ENCODE results near the gene EGF. TPM values are rescaled to one million over a fixed set of nuclear protein-coding genes. Genes with fewer than 3 reads are reported as not detected.
"Not testable (repeated sequence)": the region's sequence is repeated elsewhere in the genome, so short reads cannot be mapped to it uniquely, and the experiment has no call there.

The EGF gene
- total and polyA plus RNA-seq, 3 experiments from 2014 or later = not detected

GRCh38 chr4:109925396-109925795, 12.7 kb downstream of the EGF start:
- Histone ChIP-seq H3K36me3 (ENCODE audit: insufficient read depth, low read length) (no peaks in the 10 kb centered on the region), H3K4me1 (ENCODE audit: insufficient read depth, low read length) (no peaks in the 10 kb centered on the region), H3K4me3 (ENCODE audit: low read length) (no peak overlapping the region), H3K9me3 (ENCODE audit: low read length) (no peaks in the 10 kb centered on the region), H3K27me3 (ENCODE audit: insufficient read depth, low read length, poor library complexity, severe bottlenecking) (no peaks in the 10 kb centered on the region), H3K27ac (ENCODE audit: low read depth, low read length) (no peak overlapping the region)
- no peaks in the 10 kb centered on the region for H3K9me3 Mint-ChIP-seq
- H3K27me3 Mint-ChIP-seq = peaks cover 0 to 6% of the 10 kb centered on the region in 2 donors
- ChIA-PET POLR2A (no interaction called here), CTCF (no interaction called here)
- peaks cover 1 to 7% (median 6%) of the 10 kb centered on the region in 3 donors for H3K4me1 Mint-ChIP-seq
- H3K36me3 Mint-ChIP-seq = no peaks in the 10 kb centered on the region
- DNase-seq = no peak
- no peak overlapping the region for H3K27ac Mint-ChIP-seq
- H3K4me3 Mint-ChIP-seq = no peak overlapping the region

DNA sequence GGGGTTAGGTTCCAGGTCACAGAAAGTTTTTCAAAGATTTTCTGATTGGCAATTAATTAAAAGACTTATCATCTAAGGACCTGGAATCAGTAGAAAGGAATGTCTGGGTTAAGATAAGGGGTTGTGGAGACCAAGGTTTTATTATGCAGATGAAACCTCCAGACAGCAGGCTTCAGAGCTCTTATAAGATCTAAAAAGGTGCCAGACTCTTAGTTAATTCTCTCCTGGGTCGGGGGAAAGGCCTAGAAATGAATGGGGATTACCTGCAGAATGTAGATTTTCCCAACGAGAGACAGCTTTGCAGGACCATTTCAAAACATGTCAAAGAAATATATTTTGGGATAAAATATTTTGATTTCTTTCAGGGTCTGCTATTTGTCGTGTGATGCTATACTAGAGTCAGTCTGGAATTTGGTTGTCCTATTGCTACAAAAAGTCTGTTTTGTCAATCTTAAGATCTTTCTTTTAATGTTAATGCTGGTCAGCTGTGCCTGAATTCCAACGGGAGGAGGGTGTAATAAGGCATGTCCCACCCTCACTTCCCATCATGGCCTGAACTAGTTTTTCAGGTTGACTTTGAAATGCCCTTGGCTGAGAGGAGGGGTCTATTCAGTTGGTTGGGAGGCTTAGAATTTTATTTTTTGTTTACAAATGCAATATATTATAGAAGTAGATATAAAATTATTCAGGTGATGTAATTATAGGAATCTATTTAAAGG, 15.8 kb downstream of the EGF start:
- POLR2A ChIA-PET = no interaction called here
- H3K4me3 Mint-ChIP-seq = no peak overlapping the region
- H3K27ac Mint-ChIP-seq = peak overlapping the region in 1 of 8 donors; percentile 85
- peaks cover 1 to 7% (median 6%) of the 10 kb centered on the region in 3 donors for H3K4me1 Mint-ChIP-seq
- Histone ChIP-seq H3K4me1 (ENCODE audit: insufficient read depth, low read length) (no peaks in the 10 kb centered on the region), H3K27me3 (ENCODE audit: insufficient read depth, low read length, poor library complexity, severe bottlenecking) (no peaks in the 10 kb centered on the region), H3K9me3 (ENCODE audit: low read length) (no peaks in the 10 kb centered on the region), H3K27ac (ENCODE audit: low read depth, low read length) (no peak overlapping the region), H3K36me3 (ENCODE audit: insufficient read depth, low read length) (no peaks in the 10 kb centered on the region), H3K4me3 (ENCODE audit: low read length) (no peak overlapping the region)
- no peaks in the 10 kb centered on the region for H3K9me3 Mint-ChIP-seq
- no peak for DNase-seq
- no peaks in the 10 kb centered on the region for H3K36me3 Mint-ChIP-seq
- peaks cover 0 to 6% of the 10 kb centered on the region in 2 donors for H3K27me3 Mint-ChIP-seq
- CTCF ChIA-PET = no interaction called here

DNA sequence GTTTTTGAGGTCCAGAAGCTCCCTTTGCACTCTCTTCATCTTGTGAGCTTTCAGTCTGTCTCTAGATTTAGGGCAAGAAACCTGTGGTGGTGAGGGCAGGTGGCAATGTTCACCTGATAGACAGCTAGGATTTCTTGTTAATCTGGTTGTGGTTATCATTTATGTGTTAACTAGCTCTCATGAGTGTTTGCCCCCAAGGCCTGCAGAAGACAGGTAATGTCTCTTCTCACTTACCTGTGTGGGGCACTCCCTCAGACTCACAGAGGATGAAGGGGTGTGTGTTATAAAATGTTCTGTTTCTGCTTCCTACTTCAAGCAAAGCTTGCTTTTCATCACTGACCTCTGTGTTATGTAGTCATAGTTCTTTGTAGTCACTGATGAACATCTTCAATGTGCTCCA, 17.8 kb downstream of the EGF start:
- CTCF ChIA-PET = no interaction called here
- peak overlapping the region in 1 of 8 donors; percentile 0 for H3K27ac Mint-ChIP-seq
- H3K4me1 Mint-ChIP-seq = peaks cover 0 to 4% (median 0%) of the 10 kb centered on the region in 3 donors

GRCh38 chr4:109930872-109931271, 18.2 kb downstream of the EGF start:
- H3K27me3 Mint-ChIP-seq = peaks cover 0 to 10% of the 10 kb centered on the region in 2 donors
- H3K4me1 Mint-ChIP-seq = peaks cover 0 to 4% (median 0%) of the 10 kb centered on the region in 3 donors
- Histone ChIP-seq H3K4me3 (ENCODE audit: low read length) (no peak overlapping the region), H3K27me3 (ENCODE audit: insufficient read depth, low read length, poor library complexity, severe bottlenecking) (no peaks in the 10 kb centered on the region), H3K4me1 (ENCODE audit: insufficient read depth, low read length) (no peaks in the 10 kb centered on the region), H3K9me3 (ENCODE audit: low read length) (no peaks in the 10 kb centered on the region), H3K27ac (ENCODE audit: low read depth, low read length) (no peak overlapping the region), H3K36me3 (ENCODE audit: insufficient read depth, low read length) (no peaks in the 10 kb centered on the region)
- no peak for DNase-seq
- H3K4me3 Mint-ChIP-seq = no peak overlapping the region
- H3K27ac Mint-ChIP-seq = no peak overlapping the region
- H3K9me3 Mint-ChIP-seq = no peaks in the 10 kb centered on the region
- CTCF ChIA-PET = no interaction called here
- POLR2A ChIA-PET = no interaction called here
- no peaks in the 10 kb centered on the region for H3K36me3 Mint-ChIP-seq

More for the DNA sequence above, 17.8 kb downstream of the EGF start:
- H3K4me3 ChIP-seq (ENCODE audit: low read length) = no peak overlapping the region
- no peak for DNase-seq
- no peaks in the 10 kb centered on the region for H3K9me3 ChIP-seq (ENCODE audit: low read length)
- H3K4me1 ChIP-seq (ENCODE audit: insufficient read depth, low read length) = no peaks in the 10 kb centered on the region
- no peaks in the 10 kb centered on the region for H3K36me3 ChIP-seq (ENCODE audit: insufficient read depth, low read length)
- H3K4me3 Mint-ChIP-seq = no peak overlapping the region
- POLR2A ChIA-PET = no interaction called here
- no peaks in the 10 kb centered on the region for H3K9me3 Mint-ChIP-seq
- peaks cover 0 to 8% of the 10 kb centered on the region in 2 donors for H3K27me3 Mint-ChIP-seq
- H3K27me3 ChIP-seq (ENCODE audit: insufficient read depth, low read length, poor library complexity, severe bottlenecking) = no peaks in the 10 kb centered on the region
- H3K27ac ChIP-seq (ENCODE audit: low read depth, low read length) = no peak overlapping the region
- H3K36me3 Mint-ChIP-seq = no peaks in the 10 kb centered on the region

- H3K27me3 ChIP-seq (ENCODE audit: insufficient read depth, low read length, poor library complexity, severe bottlenecking) = no peaks in the 10 kb centered on the region
- Mint-ChIP-seq H3K27me3 (peaks cover 0 to 10% of the 10 kb centered on the region in 2 donors), H3K4me3 (no peak overlapping the region), H3K36me3 (no peaks in the 10 kb centered on the region), H3K4me1 (peaks cover 0 to 4% (median 0%) of the 10 kb centered on the region in 3 donors), H3K27ac (no peak overlapping the region), H3K9me3 (no peaks in the 10 kb centered on the region)
- H3K9me3 ChIP-seq (ENCODE audit: low read length) = no peaks in the 10 kb centered on the region
- ChIA-PET CTCF (no interaction called here), POLR2A (no interaction called here)
- H3K27ac ChIP-seq (ENCODE audit: low read depth, low read length) = no peak overlapping the region
- no peaks in the 10 kb centered on the region for H3K4me1 ChIP-seq (ENCODE audit: insufficient read depth, low read length)
- H3K36me3 ChIP-seq (ENCODE audit: insufficient read depth, low read length) = no peaks in the 10 kb centered on the region
- DNase-seq = no peak
- no peak overlapping the region for H3K4me3 ChIP-seq (ENCODE audit: low read length)
Measured at GRCh38 chr4:109931318-109931717, 18.6 kb downstream of the EGF start.

DNA sequence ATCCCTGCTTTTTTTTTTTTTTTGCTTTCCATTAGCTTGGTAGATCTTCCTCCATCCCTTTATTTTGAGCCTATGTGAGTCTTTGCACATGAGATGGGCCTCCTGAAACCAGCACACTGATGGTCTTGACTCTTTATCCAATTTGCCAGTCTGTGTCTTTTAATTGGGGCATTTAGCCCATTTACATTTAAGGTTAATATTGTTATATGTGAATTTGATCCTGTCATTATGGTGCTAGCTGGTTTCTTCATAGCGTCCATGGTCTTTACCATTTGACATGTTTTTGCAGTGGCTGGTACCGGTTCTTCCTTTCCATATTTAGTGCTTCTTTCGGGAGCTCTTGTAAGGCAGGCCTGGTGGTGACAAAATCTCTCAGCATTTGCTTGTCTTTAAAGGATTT, 24.7 kb downstream of the EGF start:
- H3K27me3 ChIP-seq (ENCODE audit: insufficient read depth, low read length, poor library complexity, severe bottlenecking); CTCF ChIA-PET; H3K4me3 Mint-ChIP-seq; H3K4me1 ChIP-seq (ENCODE audit: insufficient read depth, low read length); H3K9me3 ChIP-seq (ENCODE audit: low read length); H3K27ac ChIP-seq (ENCODE audit: low read depth, low read length); H3K9me3 Mint-ChIP-seq; H3K4me1 Mint-ChIP-seq; DNase-seq; H3K36me3 ChIP-seq (ENCODE audit: insufficient read depth, low read length); POLR2A ChIA-PET; H3K27ac Mint-ChIP-seq; H3K36me3 Mint-ChIP-seq; H3K4me3 ChIP-seq (ENCODE audit: low read length): not testable (repeated sequence)
- H3K27me3 Mint-ChIP-seq = peaks cover 4 to 33% of the 10 kb centered on the region in 2 donors

DNA sequence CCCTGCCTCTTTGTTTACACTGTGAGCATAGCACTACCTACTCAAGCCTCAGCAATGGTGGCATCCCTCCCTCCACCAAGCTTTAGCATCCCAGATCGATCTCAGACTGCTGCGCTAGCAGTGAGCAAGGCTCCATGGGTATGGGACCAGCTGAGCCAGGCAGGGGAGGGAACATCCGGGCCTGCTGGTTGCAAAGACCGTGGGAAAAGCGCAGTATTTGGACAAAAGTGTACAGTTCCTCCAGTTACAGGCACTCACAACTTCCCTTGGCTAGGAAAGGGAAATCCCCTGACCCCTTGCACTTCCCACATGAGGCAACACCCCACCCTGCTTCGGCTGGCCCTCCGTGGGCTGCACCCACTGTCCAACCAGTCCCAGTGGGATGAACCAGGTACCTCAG, 26.5 kb downstream of the EGF start:
- Mint-ChIP-seq H3K27ac (no peak overlapping the region), H3K9me3 (no peaks in the 10 kb centered on the region), H3K27me3 (peaks cover 4 to 33% of the 10 kb centered on the region in 2 donors), H3K4me1 (no peaks in the 10 kb centered on the region), H3K36me3 (no peaks in the 10 kb centered on the region), H3K4me3 (no peak overlapping the region)
- no peak overlapping the region for H3K27ac ChIP-seq (ENCODE audit: low read depth, low read length)
- ChIA-PET CTCF (no interaction called here), POLR2A (no interaction called here)
- no peaks in the 10 kb centered on the region for H3K36me3 ChIP-seq (ENCODE audit: insufficient read depth, low read length)
- H3K4me1 ChIP-seq (ENCODE audit: insufficient read depth, low read length) = no peaks in the 10 kb centered on the region
- DNase-seq = no peak
- no peaks in the 10 kb centered on the region for H3K9me3 ChIP-seq (ENCODE audit: low read length)
- H3K27me3 ChIP-seq (ENCODE audit: insufficient read depth, low read length, poor library complexity, severe bottlenecking) = no peaks in the 10 kb centered on the region
- H3K4me3 ChIP-seq (ENCODE audit: low read length) = no peak overlapping the region

DNA sequence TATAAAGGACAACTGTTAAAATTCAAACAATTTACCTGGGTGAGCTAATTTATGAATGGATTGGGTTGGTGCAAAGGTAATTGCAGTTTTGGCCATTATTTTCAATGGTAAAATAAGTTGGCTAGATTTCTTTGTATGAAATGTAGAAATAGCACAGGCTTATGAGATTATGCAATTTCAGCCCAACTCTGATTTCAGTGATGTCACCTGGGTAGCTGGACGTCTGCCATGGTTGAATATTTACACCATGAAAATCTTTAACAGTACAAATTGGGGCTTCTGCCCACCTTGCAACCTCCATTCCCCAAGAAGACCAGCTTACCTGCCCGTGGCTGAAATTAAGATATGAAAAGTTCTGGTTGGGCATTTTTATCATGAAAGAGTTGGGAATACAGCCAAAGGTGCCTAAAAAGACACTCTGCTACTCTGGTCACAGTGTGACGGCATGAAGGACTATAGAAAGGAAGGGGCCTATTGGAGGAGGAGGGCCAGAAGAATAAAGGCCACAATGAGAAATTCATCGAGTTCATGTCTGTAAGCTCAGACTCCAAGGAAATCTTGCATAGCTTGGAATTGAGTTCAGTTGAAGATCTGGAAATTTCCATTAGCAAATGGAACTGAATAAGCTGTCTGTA, 29.7 kb downstream of the EGF start:
- Mint-ChIP-seq H3K27ac (no peak overlapping the region), H3K4me3 (no peak overlapping the region), H3K4me1 (no peaks in the 10 kb centered on the region), H3K36me3 (no peaks in the 10 kb centered on the region), H3K9me3 (no peaks in the 10 kb centered on the region), H3K27me3 (peaks cover 0 to 24% of the 10 kb centered on the region in 2 donors)
- Histone ChIP-seq H3K36me3 (ENCODE audit: insufficient read depth, low read length) (no peaks in the 10 kb centered on the region), H3K4me3 (ENCODE audit: low read length) (no peak overlapping the region), H3K27me3 (ENCODE audit: insufficient read depth, low read length, poor library complexity, severe bottlenecking) (no peaks in the 10 kb centered on the region), H3K9me3 (ENCODE audit: low read length) (no peaks in the 10 kb centered on the region), H3K27ac (ENCODE audit: low read depth, low read length) (no peak overlapping the region), H3K4me1 (ENCODE audit: insufficient read depth, low read length) (no peaks in the 10 kb centered on the region)
- CTCF ChIA-PET = no interaction called here
- no peak for DNase-seq
- POLR2A ChIA-PET = no interaction called here

Data from CD8-positive, alpha-beta memory T cell (primary cell).